ENCODE results near the gene MS4A8.

DNA sequence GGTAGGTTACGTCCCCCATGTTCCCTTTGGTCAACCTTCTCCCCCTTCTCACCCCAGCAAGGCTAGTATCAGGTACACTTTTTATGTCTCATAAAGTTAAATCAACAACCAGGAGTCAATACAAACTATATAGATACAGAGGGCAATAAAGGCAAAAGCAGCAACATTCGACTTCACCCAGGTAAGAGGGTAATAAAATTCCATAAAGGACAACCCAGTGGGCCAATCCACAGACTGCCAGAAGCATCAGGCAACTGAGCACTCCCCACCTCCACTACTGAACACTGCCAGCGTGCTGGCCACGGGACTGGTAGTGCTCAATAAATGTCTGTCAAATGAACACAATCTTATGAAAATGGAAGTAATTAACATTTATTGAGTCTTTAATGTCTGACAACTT lies 20.0 kb downstream of the MS4A8 start:
- TF ChIP-seq, protein P1, sequence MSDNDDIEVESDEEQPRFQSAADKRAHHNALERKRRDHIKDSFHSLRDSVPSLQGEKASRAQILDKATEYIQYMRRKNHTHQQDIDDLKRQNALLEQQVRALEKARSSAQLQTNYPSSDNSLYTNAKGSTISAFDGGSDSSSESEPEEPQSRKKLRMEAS (IDR thresholded peaks at IDR 0.05), result no peak
- TF ChIP-seq EP300 (IDR thresholded peaks at IDR 0.05; ENCODE audit: borderline replicate concordance) (no peak), TAF1 (IDR thresholded peaks at IDR 0.05; ENCODE audit: low read depth) (no peak), RAD21 (IDR thresholded peaks at IDR 0.05; ENCODE audit: low read depth) (no peak)

All from Ishikawa (cell line).